Measurements from ENCODE around the gene MS4A10.

GRCh38 chr11:60763692-60764369, 21.3 kb upstream of the MS4A10 start:
- TF ChIP-seq CTCF (IDR thresholded peaks at IDR 0.05) = no peak
- no peak for TF ChIP-seq POLR2A (IDR thresholded peaks at IDR 0.05)
